ENCODE results near the gene PTRH2. TPM values are rescaled to one million over a fixed set of nuclear protein-coding genes. Genes with fewer than 3 reads are reported as not detected.
"Not testable (repeated sequence)": the region's sequence is repeated elsewhere in the genome, so short reads cannot be mapped to it uniquely, and the experiment has no call there.

PTRH2 gene
- 25.4 and 29.6 TPM in 2 replicates for total RNA-seq

DNA sequence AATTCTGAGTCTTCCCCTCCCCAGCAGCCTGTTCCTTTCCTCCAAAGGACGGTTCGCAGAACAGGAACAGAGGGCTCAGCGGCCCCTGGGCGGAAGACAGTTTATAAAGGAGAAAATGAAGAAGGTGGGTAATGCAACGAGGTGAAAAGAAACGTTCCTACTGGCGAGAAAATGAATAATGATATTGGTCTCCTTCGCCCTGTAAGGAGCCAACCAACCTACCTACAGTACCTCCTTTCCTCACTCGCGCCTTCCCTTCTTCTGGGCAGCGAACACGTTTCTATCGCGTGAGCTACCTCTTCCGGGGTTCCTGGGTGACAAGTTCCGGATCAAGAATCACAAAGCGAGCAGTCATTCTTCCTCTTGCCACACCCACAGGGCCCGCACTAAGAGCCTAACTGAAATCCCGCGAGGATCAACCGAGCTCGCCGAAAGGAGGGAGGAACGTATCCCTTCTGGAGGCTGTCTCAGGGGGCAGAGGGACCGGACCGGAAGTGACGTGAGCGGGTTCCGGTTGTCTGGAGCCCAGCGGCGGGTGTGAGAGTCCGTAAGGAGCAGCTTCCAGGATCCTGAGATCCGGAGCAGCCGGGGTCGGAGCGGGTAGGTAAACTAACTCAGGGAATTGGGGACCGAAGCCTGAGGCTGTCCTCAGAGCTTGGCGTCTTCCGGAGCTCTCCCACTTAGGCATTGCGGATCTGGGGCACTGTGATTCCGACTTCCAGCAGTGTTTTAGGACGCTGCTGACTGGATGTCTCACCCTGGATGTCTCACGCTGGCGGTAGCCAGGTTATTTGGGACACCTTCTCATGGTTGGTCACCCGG lies at the start of gene PTRH2, which contains the start of gene VMP1:
Gene PTRH2, minus strand, starts transcription at position 282 of the 822 bp plus-strand sequence. CDS start 9,452 bp downstream, outside the sequence.
Gene VMP1, plus strand, starts transcription at position 506 of the 822 bp plus-strand sequence. CDS start 23,793 bp downstream, outside the sequence.
- intact Hi-C loops (cut with micrococcal nuclease) = loop anchor here (1.0 to 10.0 kb wide), 15 partner anchors 46 to 1193 kb away; partner anchors contain the start of genes CLTC, DHX40, GDPD1 and HEATR6

DNA sequence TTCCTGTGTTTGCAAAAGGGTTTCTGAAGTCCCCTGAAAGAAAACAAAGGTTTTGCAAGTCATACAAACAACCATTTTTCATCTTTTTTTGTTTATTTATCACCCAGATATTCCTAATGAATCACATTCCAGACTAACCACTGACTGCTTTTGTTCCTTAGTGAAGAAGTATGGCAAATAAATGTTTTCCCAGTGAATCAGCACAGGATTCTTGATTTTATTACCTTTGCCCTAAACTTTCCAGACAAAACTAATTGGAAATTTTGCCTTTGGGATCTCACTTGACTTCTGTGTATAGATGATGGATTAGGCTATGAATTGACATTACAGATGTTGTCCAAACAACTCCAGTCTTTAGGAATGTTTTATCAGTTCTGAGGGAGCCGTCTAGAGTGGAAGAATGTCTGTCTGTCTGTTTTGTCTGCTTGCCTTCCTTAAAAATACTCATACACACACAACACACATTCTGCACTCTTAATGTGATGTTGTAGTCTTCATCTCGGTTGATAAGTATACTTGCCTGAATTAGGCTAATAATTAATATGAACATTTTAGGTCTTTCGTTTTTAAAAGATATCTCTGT lies 49.1 kb upstream of the PTRH2 start:
- intact Hi-C loops (cut with micrococcal nuclease) = no loop called here

- intact Hi-C loops (cut with micrococcal nuclease) = not testable (repeated sequence)
Observed at GRCh38 chr17:59755069-59755468, 47.8 kb upstream of the PTRH2 start.

- intact Hi-C loops (cut with micrococcal nuclease) = loop anchor here (1.0 kb wide), 1 partner anchor 8 kb away; no protein-coding TSS in a partner anchor
Observed at GRCh38 chr17:59754552-59754951, 47.3 kb upstream of the PTRH2 start.

DNA sequence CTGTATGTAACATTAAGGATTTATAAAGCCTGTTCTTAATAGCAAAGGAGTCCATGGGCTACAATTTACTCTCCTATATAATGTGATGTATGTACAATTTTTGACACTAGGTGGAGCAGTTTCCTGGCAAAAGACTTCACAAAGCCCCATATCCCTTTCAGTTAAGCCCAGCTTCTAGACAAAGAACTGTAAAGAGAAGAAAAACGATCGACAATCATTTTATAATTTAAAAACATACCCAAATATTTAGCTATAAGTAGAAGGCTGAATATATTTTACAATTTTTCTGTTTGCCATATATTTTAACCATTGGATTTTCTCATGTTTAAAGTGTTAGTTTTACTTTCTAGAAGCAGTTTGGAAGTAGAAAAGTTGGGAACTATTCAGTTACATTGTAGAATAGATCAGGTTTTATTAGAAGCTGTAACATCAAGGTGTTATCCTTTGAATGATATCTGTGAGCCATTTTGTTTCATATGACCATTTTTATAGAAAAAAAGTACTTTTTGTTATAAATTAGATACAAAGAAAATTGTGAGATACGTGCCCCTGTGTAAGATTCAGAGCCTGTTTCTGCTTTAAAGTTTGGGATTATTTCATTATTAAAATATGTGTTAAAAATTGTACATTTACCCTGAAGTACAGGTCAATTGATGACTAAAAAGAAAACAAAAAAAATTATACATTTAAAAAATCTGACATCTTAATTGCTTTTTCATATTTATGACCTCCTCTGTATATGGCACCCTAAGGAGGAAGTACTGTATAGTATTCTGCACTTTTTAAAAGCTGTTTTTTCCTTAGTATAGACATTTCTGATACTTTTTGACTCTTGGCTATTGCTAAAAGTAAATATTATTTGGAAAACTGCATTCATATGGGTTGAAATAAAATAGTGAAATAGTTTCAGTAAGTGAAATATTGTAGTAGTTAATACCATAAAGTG lies 46.6 kb upstream of the PTRH2 start:
- intact Hi-C loops (cut with micrococcal nuclease) = loop anchor here (1.0 to 2.0 kb wide), 11 partner anchors 9 to 211 kb away; partner anchors contain the start of genes PTRH2, RNFT1, RPS6KB1 and VMP1

GRCh38 chr17:59752922-59753321 lies 45.7 kb upstream of the PTRH2 start:
- intact Hi-C loops (cut with micrococcal nuclease) = loop anchor here (1.0 to 2.0 kb wide), 10 partner anchors 33 to 212 kb away; partner anchors contain the start of genes PTRH2, RNFT1, RPS6KB1 and VMP1

DNA sequence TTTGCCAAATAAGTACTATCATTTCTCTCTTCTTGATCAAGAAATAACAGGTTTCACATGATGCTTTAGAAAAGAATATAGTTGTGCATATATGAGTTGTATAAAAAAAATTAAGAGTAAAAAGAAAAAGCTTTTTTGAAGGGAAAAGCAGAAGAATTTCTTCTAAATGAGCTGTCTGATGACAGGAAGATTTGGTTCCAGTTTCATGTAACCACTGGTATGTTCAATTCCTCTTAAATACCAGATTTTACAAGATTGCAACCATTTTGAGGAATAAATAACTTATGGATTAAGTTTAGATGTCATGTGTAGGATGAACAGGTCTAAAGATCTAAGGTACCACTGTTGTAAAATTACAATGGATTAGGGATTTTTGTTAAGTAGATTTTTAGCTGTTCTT lies 45.2 kb upstream of the PTRH2 start:
- intact Hi-C loops (cut with micrococcal nuclease) = loop anchor here (2.0 kb wide), 1 partner anchor 212 kb away; the partner anchor contains the start of gene RNFT1

DNA sequence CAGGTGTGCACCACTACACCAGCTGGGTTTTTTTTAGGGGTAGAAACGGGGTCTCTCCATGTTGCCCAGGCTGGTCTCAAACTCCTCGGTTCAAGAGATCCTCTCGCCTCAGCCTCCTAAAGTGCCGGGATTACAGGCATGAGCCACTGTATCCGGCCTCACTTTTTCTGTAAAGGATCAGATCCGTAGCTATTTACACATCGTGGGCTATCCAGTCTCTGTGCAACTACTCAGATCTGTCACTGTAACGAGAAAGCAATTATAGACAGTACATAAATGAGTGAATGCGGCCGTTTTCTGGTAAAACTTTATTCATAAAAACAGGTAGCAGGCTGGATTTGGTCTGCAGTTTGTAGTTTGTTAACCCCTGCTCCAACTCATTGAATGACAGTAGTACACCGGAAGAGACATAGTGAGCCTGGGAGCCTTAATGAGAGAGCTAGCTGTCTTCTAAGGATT lies 44.8 kb upstream of the PTRH2 start:
- intact Hi-C loops (cut with micrococcal nuclease) = loop anchor here (2.0 kb wide), 1 partner anchor 213 kb away; the partner anchor contains the start of gene RNFT1

DNA sequence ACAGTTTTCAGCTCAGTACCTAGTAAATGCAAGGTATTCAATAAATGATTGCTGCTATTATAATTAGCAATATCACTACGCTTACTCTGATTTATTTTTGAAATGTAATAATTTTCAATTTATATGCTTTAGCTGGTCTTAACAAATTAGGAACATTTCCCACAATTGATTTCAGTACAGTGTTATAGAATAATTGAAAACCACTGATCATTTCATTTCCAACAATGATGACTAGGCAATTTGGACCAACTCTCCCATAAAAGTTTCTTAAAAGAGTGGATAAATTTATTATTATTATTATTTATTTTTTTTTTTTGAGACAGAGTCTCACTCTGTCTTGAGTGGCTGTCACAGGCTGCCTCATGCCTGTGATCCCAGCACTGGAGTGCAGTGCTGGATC lies 41.4 kb upstream of the PTRH2 start:
- intact Hi-C loops (cut with micrococcal nuclease) = loop anchor here (5.0 to 10.0 kb wide), 2 partner anchors 289 to 434 kb away; no protein-coding TSS in a partner anchor

DNA sequence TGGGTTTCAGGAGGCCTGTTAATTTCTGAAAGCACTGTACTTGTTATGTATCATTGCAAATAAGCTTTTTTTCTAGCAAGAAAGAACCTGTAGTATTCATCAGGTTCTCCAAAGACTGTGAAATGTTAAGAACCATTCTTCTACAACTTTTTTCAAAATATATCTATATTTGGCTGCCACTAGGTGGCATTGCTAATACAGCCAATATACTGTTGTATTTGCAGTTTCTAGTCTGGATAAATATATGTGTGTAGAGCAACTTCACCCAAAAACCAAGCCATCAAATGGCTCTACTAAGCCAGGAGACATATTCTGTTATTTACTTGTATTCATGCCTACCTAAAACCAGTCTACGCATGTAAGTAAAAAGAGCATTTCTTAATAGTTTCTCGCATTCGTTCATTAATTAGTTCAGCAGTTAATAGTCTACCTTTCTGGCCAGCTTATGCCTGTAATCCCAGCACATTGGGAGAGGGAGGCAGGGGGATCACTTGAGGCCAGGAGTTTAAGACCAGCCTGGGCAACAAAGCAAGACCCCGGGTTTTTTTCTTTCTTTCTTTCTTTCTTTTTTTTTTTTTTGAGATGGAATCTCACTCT lies 39.7 kb upstream of the PTRH2 start:
- intact Hi-C loops (cut with micrococcal nuclease) = loop anchor here (1.0 to 10.0 kb wide), 3 partner anchors 112 to 432 kb away; no protein-coding TSS in a partner anchor

DNA sequence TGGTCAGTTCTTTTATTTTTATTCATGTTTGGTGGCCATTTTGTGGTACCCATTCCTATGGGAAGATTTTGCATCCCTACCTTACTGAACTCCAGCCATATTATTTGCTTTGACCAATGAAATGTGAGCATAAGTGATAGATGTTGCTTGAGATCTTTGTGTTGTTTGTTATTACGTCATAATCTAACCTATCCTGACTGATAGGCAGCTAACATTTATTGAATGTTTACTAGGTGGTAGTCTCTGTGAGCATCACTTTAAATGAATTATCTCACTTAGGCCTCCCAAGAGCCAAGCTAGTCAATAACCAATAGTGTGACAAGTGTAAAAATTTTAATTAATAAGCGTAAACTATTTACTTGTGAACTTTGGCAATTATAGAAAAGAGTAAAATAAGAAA lies 37.8 kb upstream of the PTRH2 start:
- intact Hi-C loops (cut with micrococcal nuclease) = loop anchor here (5.0 to 10.0 kb wide), 2 partner anchors 292 to 430 kb away; no protein-coding TSS in a partner anchor

DNA sequence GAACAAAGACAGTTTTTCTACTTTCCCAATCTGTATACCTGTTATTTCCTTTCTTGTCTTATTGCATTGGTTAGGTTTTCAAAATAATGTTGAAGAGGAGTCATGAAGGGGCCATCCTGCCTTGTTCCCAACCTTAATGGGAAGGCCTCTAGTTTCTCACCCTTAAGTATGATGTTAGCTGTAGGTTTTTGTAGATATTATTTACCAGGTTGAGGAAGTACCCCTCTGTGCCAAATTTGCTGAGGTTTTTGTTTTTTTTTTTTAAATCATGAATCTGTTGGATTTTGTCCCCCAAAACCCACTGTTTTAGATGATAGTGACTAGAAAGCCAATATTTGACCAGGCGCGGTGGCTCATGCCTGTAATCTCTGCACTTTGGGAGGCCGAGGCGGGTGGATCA lies 36.6 kb upstream of the PTRH2 start:
- intact Hi-C loops (cut with micrococcal nuclease) = loop anchor here (10.0 kb wide), 1 partner anchor 429 kb away; no protein-coding TSS in a partner anchor

DNA sequence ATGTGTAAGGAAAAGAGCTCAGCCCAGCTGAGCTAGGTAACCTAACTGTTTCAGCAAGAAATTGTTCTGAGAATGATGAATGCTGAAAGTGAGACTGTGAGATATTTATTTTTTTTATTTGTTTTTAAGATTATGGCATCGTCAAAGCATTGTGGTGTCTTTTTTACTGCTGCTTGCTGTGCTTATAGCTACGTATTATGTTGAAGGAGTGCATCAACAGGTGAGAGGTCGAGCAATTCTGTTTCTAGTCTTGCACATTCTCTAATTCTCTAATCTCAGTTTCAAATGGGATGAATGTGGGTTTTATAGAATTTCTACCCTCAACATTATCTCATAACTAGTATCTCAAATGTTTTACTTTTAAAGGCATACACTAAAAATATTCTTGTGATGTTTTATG lies 30.1 kb upstream of the PTRH2 start:
- intact Hi-C loops (cut with micrococcal nuclease) = no loop called here

GRCh38 chr17:59734226-59734625 lies 27.0 kb upstream of the PTRH2 start:
- intact Hi-C loops (cut with micrococcal nuclease) = no loop called here

DNA sequence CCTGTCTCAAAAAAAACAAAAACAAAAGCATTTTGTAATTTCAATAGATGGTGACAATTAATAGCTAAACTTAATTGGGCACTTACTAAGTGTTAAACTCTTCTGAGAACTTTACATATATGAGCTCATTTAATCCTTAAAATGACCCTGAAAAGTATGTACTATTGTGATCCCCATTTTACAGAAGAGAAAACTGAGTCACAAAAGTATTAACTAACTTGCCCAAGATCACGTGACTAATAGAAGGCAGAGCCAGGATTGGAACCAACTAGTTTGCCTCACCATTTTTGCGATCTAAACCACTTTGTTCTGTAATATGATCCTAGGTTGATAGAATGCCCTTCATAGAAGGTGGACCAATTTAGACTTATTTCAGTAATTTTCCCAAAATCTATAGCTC lies 26.5 kb upstream of the PTRH2 start:
- intact Hi-C loops (cut with micrococcal nuclease) = no loop called here

DNA sequence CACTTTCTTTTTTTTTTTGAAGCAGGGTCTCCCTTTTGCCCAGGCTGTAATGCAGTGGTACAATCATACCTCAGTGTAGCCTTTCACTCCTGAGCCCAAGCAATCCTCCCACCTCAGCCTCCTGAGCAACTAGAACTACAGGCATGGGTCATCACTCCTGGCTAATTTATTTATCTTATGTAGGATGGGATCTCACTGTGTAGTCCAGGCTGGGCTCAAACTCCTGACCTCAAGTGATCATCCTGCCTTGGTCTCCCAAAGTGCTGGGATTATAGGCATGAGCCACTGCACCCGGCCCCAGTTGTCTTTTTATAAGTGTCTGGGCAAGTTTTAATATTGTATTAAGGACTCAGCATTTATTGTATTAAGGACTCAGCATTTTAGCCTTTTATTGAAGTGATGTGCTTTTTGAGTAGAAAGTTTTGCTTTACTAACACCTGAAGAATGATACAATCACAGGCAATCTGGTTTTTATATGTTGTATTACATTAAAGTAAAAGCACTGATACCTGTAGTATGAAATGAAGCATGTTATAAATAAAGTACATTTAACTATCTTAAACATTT lies 23.1 kb upstream of the PTRH2 start:
- intact Hi-C loops (cut with micrococcal nuclease) = no loop called here

- intact Hi-C loops (cut with micrococcal nuclease) = no loop called here
Observed at GRCh38 chr17:59727817-59728533, 20.7 kb upstream of the PTRH2 start.

- intact Hi-C loops (cut with micrococcal nuclease) = no loop called here
Observed at GRCh38 chr17:59725691-59726090, 18.5 kb upstream of the PTRH2 start.

DNA sequence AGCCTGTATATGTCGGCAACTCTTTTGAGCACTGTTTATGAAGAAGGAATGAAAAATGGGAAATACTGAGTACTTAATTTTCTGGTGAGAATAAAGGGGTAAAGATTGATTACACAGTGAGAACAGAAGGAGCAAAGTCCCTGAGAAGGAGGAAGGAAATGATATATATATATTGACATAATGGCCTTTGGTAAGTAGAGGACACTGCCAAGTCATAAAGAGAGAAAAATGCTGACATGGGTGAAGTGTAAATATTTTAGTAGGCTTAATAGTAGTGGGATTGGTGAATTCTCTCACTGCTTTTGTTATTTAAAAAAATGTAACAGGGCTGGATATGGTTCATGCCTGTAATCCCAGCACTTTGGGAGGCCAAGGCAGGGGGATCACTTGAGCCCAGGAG lies 16.4 kb upstream of the PTRH2 start:
- intact Hi-C loops (cut with micrococcal nuclease) = no loop called here

All from T-helper 1 cell treated with Interleukin-12 subunit alpha and Interleukin-12 subunit beta and Interleukin-4 antibody, amounts not matched to agents 30 ng/mL and 1 ng/mL, for 36 hours (primary cell).